Activated CD4-positive, alpha-beta T cell treated with anti-CD3 and anti-CD28 coated beads, Interleukin-2, amount 10 ng/mL, durations not matched to agents 24 days and 14 days (primary cell): Measurements from ENCODE around the gene PRSS33. TPM values are rescaled to one million over a fixed set of nuclear protein-coding genes. Genes with fewer than 3 reads are reported as not detected.
A peak's percentile ranks its signal among the peaks of the same experiment; 100 is the strongest.

Experiments
- DNase-seq: peaks from one replicate; pipeline ENCODE4 v3.0.0; 2022
- H3K27ac Mint-ChIP-seq: one replicate; pipeline ENCODE4 v1.8.0; 2022; ENCODE audit warnings: mild to moderate bottlenecking, mixed read lengths
- H3K27me3 Mint-ChIP-seq: one replicate; pipeline ENCODE4 v1.8.0; 2022; ENCODE audit warnings: mixed read lengths
- H3K36me3 Mint-ChIP-seq: one replicate; pipeline ENCODE4 v1.8.0; 2022; ENCODE audit warnings: low read depth, mild to moderate bottlenecking, mixed read lengths
- H3K4me1 Mint-ChIP-seq: one replicate; pipeline ENCODE4 v1.8.0; 2021; ENCODE audit warnings: mixed read lengths
- H3K4me3 Mint-ChIP-seq: one replicate; pipeline ENCODE4 v1.8.0; 2022; ENCODE audit warnings: mild to moderate bottlenecking, moderate library complexity, mixed read lengths
- H3K9me3 Mint-ChIP-seq: one replicate; pipeline ENCODE4 v1.8.0; 2021; ENCODE audit warnings: mixed read lengths
- intact Hi-C: fragments of 100-400 bp; cut with micrococcal nuclease; formaldehyde crosslinking; loops from one replicate; pipeline ENCODE4 v1.15.1; 2023
- total RNA-seq: library from RNA; stranded (reverse); gene quantifications from 2 replicates; pipeline ENCODE4 v1.2.3, GENCODE V29; 2022

PRSS33 gene
- total RNA-seq, 1 donor from 2014 or later, result not detected

DNA sequence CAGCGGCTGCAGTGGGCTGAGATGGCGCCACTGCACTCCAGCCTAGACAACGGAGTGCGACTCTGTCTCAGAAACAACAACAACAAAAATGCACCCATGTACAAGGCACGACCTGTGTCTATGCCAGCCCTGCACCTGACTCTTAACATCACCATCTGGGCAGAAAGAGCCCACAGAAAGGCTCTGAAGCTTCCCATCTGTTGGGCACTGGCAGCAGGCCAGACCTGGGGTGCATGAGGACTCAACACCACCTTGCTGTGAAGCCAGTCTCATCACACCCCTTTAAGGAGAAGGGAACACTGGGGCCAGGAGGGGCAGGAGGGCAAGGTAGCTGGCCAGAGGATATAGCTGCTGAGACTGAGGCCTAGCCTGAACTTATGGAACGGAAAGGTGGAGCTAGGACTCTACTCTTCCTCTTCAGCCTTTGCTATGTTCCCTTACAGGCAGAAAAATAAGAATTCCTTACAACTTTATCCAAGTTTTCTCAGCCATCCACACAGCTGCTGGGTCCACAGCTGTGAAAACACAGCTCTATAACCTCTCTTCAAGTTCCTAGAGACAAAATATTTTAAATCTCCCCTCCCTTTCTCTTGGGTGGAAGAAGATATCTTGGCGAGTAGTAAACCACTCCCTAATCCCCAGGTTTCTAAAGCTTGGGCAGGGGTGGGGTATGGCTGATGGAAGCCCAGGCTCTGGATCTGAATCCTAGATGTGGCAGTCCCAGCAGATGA, 13.0 kb downstream of the PRSS33 start:
- Mint-ChIP-seq H3K4me1 (peaks cover 32% of the 10 kb centered on the region), H3K27ac (no peak overlapping the region), H3K4me3 (no peak overlapping the region), H3K9me3 (no peaks in the 10 kb centered on the region), H3K36me3 (peaks cover 46% of the 10 kb centered on the region), H3K27me3 (no peaks in the 10 kb centered on the region)
- intact Hi-C loops, result no loop called here
- DNase-seq, result no peak

DNA sequence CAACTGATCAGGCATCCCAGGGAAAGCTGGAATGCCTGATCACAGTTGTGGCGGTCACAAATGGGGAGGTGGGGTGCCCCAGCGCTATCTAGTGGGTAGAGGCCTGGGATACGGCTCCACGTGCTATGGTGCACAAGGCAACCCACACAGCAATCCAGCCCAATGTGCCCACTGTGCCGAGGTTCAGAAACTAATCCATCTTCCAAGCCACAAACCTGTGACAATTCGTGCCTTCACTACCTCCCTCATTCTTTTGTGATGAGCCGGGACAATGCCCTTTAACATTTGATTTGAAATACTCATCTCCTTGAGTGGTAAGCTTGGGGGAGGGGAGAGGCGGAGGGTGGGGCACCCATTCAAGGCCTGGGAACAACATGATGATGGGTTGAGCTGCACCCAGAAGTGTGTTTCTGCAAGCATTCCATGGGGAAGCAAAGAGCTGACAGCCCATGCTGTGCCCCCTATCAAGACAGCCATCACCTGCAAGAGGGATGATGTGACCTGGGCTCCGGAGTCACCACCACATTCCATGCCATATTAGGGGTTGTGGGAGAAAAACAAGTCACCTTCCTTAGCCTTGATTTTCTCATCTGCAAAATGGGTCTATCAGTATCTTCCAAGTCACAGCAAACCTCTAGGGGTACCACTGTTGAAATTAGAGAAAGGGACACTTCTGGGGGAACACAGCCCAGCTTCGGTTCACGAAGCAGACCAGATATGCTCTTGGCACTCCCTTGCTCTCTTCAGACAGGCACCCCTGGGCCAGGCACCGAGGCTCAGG, 14.0 kb downstream of the PRSS33 start:
- H3K4me3 Mint-ChIP-seq, result no peak overlapping the region
- intact Hi-C loops, result no loop called here
- H3K4me1 Mint-ChIP-seq, result peaks cover 28% of the 10 kb centered on the region
- H3K27ac Mint-ChIP-seq, result peak overlapping the region; percentile 29
- no peaks in the 10 kb centered on the region for H3K27me3 Mint-ChIP-seq
- H3K9me3 Mint-ChIP-seq, result no peaks in the 10 kb centered on the region
- peaks cover 54% of the 10 kb centered on the region for H3K36me3 Mint-ChIP-seq
- no peak for DNase-seq

DNA sequence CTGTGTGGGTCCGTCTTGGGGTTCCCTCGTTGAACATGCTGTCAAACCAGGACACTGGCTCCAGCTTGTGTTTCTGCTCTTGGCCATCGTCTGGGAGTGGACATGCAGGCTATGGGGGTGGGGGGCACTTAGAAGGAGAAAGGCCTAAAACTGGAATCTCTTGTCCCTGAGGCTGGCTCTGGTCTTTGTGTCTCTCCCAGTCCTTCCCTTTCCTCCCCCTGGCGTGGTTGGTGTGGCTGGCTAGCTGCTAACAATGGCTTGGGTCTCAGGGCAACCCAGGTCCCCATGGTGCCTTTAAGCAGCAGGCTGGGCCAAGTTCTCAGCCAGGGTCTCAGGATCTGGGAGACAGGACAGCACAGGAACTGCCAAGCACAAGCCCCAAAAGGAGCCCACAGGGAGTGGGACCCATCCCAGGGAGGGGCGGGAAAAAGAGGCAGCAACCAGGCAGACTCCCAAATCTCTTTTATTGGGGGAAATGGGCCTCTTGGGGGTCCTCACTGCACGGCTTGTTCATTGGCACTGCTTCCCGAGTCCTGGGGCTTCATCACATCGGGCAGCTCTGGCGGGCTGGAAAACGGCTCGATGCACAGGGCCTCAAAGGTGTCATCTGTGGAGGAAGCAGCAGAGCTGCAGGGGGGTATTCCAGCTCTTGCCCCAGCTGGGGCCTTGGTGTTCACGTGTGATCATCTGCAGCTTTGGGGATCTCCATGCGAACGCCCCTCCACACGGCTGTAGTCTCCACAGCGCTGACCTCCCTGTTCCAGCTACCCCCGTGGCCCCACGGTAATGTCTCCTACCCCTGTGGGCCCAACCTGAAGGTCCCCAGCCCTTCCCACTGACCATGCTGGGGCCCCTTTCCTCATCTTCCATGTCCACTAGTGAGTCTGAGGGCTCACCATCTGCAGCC, 15.6 kb downstream of the PRSS33 start:
- Mint-ChIP-seq H3K9me3 (no peaks in the 10 kb centered on the region), H3K4me3 (peak overlapping the region; percentile 41), H3K4me1 (peaks cover 24% of the 10 kb centered on the region), H3K27ac (no peak overlapping the region), H3K27me3 (no peaks in the 10 kb centered on the region), H3K36me3 (peaks cover 66% of the 10 kb centered on the region)
- DNase-seq, result no peak
- intact Hi-C loops, result no loop called here

- Mint-ChIP-seq H3K4me1 (peaks cover 20% of the 10 kb centered on the region), H3K9me3 (no peaks in the 10 kb centered on the region), H3K27ac (no peak overlapping the region), H3K36me3 (peaks cover 77% of the 10 kb centered on the region), H3K27me3 (no peaks in the 10 kb centered on the region), H3K4me3 (no peak overlapping the region)
- DNase-seq, result no peak
- intact Hi-C loops, result no loop called here
Measured at GRCh38 chr16:2770057-2770951, 17.1 kb downstream of the PRSS33 start.

DNA sequence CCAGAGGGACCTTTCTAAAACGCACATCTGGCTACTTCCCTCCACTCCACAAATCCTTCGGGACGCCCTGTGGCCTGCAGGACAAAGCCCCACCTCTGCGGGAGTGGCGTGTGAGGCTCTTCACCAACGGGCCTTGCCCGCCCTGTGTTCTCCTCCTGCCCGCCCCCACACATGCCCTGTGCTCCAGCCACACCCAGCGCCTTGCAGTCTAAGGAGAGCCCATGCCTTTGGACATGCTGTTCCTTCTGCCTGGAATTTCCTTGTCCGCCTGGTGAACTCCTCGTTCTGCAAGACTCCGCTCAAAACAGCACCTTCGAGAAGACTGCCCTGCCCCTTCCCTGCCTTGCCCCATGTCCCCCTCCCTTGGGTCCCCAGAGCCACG, 17.7 kb downstream of the PRSS33 start:
- H3K4me3 Mint-ChIP-seq, result no peak overlapping the region
- peaks cover 21% of the 10 kb centered on the region for H3K4me1 Mint-ChIP-seq
- H3K27ac Mint-ChIP-seq, result no peak overlapping the region
- DNase-seq, result no peak
- H3K27me3 Mint-ChIP-seq, result no peaks in the 10 kb centered on the region
- peaks cover 80% of the 10 kb centered on the region for H3K36me3 Mint-ChIP-seq
- intact Hi-C loops, result no loop called here
- no peaks in the 10 kb centered on the region for H3K9me3 Mint-ChIP-seq

DNA sequence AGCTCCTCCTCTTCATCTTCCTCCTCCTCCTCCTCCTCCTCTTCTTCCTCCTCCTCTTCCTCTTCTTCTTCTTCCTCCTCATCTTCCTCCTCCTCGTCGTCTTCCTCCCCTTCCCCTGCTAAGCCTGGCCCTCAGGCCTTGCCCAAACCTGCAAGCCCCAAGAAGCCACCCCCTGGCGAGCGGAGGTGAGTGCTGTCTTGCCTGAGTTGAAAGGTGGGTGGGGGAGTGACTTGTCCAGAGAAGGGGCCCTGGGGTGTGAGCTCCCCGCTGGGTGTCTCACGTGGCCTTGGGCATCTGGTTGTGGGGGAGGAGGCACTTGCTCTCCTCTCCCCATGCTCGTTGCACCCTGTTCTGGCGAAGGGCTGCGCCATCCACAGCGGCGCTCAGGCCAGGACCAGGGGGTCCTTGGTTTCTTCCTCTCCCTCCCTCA, 18.2 kb downstream of the PRSS33 start:
- Mint-ChIP-seq H3K9me3 (no peaks in the 10 kb centered on the region), H3K4me3 (no peak overlapping the region), H3K36me3 (peaks cover 81% of the 10 kb centered on the region), H3K27me3 (no peaks in the 10 kb centered on the region), H3K27ac (no peak overlapping the region), H3K4me1 (peaks cover 18% of the 10 kb centered on the region)
- DNase-seq, result no peak
- intact Hi-C loops, result no loop called here

DNA sequence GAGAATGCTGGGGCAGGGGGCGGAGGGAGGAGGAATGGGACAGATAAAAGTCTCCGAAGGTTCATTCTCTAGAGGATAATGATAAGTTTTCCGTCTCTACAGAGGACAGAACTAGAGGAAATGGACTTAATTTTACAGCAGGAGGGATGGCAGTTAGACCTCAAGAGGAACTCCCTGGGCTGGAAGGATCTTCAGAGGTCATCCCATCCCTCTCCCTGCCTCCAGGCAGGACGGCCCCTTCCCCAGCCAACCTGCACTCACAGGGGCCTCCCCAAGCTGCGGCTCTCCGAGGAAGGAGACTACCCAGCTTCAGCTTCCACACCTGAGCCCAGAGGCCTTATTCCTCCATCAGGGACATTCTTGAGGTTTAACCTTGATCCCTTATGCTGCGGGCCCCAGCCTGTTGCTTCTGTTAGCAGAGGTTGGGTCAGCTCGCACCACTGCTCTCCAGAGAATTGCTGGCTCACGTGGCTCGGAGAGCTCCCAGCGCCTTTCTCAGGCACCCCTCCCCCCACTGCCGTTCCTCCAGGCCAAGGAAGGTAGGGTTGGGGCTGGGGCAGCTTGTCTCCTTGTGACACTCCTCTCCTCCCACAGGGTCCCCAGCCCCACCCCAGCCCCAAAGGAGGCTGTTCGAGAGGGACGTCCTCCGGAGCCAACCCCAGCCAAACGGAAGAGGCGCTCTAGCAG, 18.8 kb downstream of the PRSS33 start:
- no peak overlapping the region for H3K27ac Mint-ChIP-seq
- H3K36me3 Mint-ChIP-seq, result peaks cover 85% of the 10 kb centered on the region
- no peak overlapping the region for H3K4me3 Mint-ChIP-seq
- DNase-seq, result no peak
- no peaks in the 10 kb centered on the region for H3K27me3 Mint-ChIP-seq
- no peaks in the 10 kb centered on the region for H3K9me3 Mint-ChIP-seq
- peaks cover 18% of the 10 kb centered on the region for H3K4me1 Mint-ChIP-seq
- intact Hi-C loops, result no loop called here

DNA sequence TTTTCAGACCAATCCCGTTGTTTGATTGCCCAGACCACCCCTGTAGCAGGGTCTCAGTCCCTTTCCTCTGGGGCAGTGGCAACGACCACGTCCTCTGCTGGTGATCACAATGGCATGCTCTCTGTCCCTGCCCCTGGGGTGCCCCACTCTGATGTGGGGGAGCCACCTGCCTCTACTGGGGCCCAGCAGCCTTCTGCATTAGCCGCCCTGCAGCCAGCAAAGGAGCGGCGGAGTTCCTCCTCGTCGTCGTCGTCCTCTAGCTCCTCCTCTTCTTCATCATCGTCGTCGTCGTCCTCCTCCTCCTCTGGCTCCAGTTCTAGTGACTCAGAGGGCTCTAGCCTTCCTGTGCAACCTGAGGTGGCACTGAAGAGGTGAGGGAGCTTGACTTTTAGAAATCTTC, 19.5 kb downstream of the PRSS33 start:
- intact Hi-C loops, result no loop called here
- H3K27ac Mint-ChIP-seq, result no peak overlapping the region
- no peak overlapping the region for H3K4me3 Mint-ChIP-seq
- DNase-seq, result no peak
- H3K9me3 Mint-ChIP-seq, result no peaks in the 10 kb centered on the region
- peaks cover 20% of the 10 kb centered on the region for H3K4me1 Mint-ChIP-seq
- H3K27me3 Mint-ChIP-seq, result no peaks in the 10 kb centered on the region
- H3K36me3 Mint-ChIP-seq, result peaks cover 87% of the 10 kb centered on the region

DNA sequence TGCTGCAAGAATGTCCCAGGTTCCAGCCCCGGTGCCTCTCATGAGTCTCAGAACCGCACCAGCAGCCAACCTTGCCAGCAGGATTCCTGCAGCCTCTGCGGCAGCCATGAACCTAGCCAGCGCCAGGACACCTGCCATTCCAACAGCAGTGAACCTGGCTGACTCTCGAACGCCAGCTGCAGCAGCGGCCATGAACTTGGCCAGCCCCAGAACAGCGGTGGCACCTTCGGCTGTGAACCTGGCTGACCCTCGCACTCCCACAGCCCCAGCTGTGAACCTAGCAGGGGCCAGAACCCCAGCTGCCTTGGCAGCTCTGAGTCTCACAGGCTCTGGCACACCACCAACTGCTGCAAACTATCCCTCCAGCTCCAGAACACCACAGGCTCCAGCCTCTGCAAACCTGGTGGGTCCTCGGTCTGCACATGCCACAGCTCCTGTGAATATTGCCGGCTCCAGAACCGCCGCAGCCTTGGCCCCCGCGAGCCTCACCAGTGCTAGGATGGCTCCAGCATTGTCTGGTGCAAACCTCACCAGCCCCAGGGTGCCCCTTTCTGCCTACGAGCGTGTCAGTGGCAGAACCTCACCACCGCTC, 20.1 kb downstream of the PRSS33 start:
- Mint-ChIP-seq H3K36me3 (peaks cover 89% of the 10 kb centered on the region), H3K27ac (no peak overlapping the region), H3K27me3 (no peaks in the 10 kb centered on the region), H3K9me3 (no peaks in the 10 kb centered on the region), H3K4me3 (no peak overlapping the region), H3K4me1 (peaks cover 23% of the 10 kb centered on the region)
- intact Hi-C loops, result no loop called here
- no peak for DNase-seq

DNA sequence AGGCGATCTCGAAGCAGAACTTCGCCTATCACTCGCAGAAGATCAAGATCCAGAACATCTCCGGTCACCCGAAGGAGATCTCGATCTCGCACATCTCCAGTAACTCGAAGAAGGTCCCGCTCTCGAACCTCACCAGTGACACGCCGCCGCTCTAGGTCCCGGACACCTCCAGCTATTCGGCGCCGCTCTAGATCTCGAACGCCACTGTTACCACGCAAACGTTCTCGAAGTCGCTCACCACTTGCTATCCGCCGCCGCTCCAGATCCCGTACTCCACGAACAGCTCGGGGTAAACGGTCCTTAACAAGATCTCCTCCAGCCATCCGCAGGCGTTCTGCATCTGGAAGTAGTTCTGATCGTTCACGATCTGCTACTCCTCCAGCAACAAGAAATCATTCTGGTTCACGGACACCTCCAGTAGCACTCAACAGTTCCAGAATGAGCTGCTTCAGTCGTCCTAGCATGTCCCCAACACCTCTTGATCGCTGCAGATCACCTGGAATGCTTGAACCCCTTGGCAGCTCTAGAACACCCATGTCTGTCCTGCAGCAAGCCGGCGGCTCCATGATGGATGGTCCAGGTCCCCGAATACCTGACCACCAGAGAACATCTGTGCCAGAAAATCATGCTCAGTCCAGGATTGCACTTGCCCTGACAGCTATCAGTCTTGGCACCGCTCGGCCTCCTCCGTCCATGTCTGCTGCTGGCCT, 20.8 kb downstream of the PRSS33 start:
- Mint-ChIP-seq H3K27ac (peak overlapping the region; percentile 34), H3K9me3 (no peaks in the 10 kb centered on the region), H3K4me1 (peaks cover 22% of the 10 kb centered on the region), H3K36me3 (peaks cover 90% of the 10 kb centered on the region), H3K4me3 (no peak overlapping the region), H3K27me3 (no peaks in the 10 kb centered on the region)
- intact Hi-C loops, result no loop called here
- no peak for DNase-seq

GRCh38 chr16:2765462-2766404, 21.6 kb downstream of the PRSS33 start:
- intact Hi-C loops, result no loop called here
- H3K4me3 Mint-ChIP-seq, result no peak overlapping the region
- H3K36me3 Mint-ChIP-seq, result peaks cover 91% of the 10 kb centered on the region
- no peak for DNase-seq
- H3K9me3 Mint-ChIP-seq, result no peaks in the 10 kb centered on the region
- no peaks in the 10 kb centered on the region for H3K27me3 Mint-ChIP-seq
- no peak overlapping the region for H3K27ac Mint-ChIP-seq
- peaks cover 26% of the 10 kb centered on the region for H3K4me1 Mint-ChIP-seq
